Measurements from ENCODE around the gene RASA3.

GRCh38 chr13:114154476-114154875 lies 22.1 kb upstream of the RASA3 start:
- TF ChIP-seq CTCF (IDR thresholded peaks at IDR 0.05) (no peak), POLR2A (IDR thresholded peaks at IDR 0.05) (no peak)
